Esophagus mucosa (tissue), 1 donor: ENCODE data around the gene VDAC1. TPM values are rescaled to one million over a fixed set of nuclear protein-coding genes. Genes with fewer than 3 reads are reported as not detected.

Experiments used
- ATAC-seq: fragments of 200-7000 bp; cut with Tn5 transposase; one replicate; pipeline ENCODE4 v1.9.1; 2020
- total RNA-seq: library from RNA; stranded (reverse); gene quantifications from one replicate; pipeline ENCODE4 v1.2.4, GENCODE V29; 2023
- donor health status: DM: yes; HTN: yes; CAD: no.

VDAC1 gene
- total RNA-seq, 1 donor from 2014 or later, result 154 TPM

GRCh38 chr5:134024811-134025210 is 20.0 kb upstream of the VDAC1 start:
- ATAC-seq, result no peak

DNA sequence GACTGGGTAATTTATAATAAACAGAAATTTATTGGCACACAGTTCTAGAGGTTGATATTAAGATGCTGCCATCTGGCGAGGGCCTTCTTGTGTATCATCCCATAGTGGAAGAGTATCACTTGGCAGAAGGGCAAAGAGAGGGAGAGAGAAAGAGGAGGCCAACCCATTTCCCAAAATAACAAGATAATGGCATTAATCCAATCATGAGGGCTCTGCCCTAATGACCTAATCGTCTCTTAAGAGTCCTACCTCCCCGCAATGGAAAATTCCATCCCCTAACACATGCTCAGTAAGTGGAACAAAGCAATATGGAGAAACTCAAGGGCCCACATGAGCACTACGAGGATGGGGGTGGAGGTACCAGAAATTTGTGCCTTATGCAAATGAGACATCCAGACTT is 17.6 kb upstream of the VDAC1 start:
- ATAC-seq, result no peak

DNA sequence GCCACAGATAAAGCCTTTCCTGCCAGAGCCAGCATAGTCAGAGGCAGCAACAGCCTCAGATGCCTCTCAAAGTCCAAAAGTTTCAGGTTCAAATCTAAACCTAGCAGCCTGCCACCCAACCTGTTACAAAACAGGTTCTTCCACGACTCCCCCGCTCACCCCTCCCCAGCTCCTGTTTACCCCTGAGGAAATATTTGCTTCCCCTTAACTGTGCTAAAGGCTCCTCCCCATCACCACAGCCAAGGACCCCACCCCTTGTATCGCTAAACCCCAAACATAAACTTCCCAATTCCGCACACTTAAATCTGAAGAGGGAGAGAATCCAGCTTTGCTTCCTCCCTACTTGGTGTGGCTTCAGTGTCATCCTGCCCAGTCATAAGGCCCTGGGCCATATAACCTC is 15.4 kb upstream of the VDAC1 start:
- peak; percentile 60 for ATAC-seq

GRCh38 chr5:134019636-134020035 is 14.9 kb upstream of the VDAC1 start:
- ATAC-seq, result peak; percentile 33

DNA sequence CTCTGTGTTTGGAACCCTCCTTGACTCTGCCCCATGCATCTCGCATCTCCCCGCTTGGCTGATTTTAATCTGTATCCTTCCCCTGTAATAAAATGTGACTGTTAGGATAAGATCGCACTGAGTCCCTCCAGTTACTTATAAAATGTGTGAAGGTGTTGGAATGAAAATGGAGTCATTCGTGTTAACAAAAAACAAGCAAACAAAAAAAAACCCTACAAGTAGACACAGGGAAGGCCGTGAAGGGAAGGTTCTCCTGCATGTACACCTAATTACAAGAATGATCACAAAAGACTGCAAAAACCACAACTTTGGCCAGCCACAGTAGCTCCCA is 14.2 kb upstream of the VDAC1 start:
- ATAC-seq, result no peak

DNA sequence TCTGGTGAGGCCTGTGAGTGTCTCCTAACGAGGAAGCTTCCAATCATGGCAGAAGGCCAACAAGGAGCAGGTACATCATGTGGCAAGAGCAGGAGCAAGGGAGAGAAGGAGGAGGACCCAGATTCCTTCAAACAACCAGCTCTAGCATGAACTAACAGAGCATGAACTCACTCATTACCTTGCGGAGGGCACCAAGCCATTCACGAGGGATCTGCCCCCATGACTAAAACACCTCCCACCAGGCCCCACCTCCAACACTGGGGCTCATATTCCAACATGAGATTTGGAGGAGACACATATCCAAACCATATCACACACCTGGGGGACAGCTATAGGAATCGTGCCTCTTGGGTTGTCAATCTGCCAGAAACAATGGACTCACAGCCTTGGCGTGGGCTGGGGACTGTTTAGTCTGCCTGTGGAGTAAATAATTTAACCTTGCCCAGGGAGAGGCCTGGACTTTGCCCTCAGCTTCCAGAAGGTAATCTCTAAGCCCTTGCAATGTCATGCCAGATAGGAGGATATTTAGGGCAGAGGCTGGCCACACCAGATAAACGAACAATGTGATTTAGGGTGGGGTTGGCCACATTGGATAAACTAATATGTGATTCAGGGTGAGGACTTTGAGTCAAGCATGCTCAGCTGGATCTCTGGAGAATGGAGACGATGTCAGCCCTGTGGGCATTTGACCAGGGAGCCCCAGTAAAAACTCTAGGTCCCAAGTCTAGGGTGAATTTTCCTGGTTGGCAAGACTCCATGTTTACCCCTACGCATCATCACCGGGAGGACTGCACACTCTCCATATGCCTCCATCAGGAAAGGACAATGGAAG is 13.6 kb upstream of the VDAC1 start:
- peak; percentile 70 for ATAC-seq

DNA sequence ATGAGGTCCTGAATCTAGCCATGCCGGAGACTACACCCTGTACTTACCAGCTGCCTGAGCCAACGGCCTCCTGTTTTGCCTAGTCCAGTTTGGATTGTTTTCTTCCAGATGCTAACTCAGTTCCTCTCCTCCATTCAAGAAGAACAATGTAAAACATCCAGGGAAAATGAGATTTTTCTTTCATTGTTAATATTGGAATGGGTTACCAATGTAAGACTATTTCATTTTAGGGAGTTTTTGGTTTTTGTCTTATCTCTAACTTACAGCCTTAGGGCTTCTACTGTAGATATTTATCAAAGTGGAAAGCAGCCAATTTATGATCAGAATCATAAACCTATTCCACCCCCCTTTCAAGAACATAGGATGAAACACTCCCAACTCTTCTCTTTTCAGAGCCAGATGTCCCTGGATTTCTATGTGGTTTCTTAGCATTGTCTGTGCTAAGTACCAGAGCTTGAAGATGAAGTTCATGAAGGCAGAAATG is 3.5 kb upstream of the VDAC1 start:
- no peak for ATAC-seq

DNA sequence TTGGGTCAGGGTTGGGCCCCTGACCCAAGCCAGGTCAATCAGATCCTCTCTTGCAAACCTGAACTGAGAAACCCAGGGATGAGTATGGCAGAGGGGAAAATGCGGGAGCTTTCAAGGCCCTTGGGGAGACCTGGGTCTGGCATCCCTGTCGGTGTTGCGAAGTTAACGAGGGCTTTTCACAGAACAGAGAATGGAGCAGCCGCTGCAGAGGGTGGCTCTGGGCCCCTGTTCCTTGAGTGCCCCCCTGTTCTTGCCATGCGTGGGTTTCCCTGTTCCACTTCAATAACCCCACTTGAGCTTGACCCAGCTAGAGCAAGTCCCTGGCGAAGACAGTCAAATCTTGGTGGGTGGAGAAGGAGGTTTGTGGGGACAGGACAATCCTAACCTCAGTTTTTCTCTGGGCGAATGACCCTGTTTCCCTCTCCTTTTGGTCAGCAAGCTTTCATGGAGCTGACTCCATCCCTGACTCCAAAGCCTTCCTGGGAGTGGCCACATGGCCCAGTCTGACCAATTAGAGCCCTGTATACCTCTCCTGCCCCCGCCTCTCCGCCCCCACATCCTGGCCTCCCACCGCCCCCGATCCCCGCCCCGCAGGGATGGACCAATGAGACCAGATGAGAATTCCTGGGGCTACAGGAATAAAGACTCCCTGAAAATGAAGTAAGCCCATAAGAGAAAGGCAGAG is 2.9 kb upstream of the VDAC1 start:
- no peak for ATAC-seq

GRCh38 chr5:134006115-134006514 is 1.3 kb upstream of the VDAC1 start:
- no peak for ATAC-seq

DNA sequence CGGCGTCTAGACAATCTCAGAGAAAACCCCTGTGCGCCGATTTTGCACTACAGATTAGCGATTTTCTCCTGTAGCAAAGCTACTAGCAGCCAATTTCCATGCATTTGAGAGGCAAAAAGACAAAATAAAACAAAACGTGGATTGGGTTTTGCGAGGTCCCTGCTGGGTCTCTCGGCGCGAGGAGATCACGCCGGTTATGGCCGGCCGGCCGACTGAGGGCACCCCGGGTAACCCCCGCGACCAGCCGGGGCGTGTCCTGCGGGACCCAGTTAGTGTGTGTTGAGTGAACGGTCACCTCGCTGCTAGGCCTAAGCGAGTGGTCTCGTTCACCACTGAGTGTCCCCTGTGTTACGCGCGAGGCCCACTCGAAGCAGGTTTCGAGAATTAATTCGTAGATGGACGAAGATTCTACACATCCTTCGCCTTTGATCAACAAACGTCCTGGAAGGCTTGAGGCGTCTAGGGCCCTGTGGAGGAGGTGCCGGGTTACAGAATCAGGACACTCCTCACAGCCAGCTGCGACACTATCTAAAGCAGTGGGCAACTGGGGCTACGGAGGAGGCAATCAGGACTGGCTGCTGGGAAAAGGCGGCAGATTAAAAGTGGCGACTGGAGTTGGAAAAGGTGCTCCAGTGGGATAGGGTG is 764 bp upstream of the VDAC1 start:
- ATAC-seq, result no peak

- peak; percentile 44 for ATAC-seq
These were observed 754 bp downstream of the VDAC1 start for GRCh38 chr5:134003817-134004625.

DNA sequence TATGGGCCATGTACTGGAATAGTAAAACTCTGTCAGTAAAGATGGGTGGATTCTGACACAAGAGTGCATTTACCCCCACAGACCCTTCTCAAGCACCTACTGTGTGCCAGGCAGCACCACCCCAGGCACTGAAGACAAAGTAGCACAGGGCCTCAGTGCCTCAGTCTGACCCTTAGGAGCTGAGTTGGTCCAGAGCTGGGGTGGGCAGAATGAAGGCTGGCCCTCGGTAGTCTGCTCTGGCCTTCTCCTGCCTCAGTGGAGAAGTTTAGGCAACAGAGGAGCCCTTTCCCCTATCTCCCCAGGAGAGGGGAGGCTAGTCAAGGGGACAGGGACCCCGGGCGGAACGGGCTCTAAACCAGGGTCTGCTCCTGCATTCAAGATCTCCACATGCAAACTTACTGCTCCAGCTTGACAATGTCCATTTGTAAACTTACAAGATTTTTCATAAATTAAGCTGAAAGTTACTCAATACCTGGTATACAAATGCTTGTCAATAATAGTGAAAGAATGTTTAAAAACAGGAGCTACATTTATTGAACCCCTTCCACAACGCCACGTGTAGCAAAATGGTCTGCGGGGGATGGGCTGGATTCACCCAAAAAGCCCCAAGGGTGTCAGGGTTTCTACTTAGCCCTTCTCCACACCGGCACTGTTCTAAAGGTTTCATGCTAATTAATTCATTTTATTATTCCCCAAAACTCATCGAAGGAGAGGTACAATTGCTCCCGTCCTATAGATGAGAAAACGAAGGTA is 1.5 kb downstream of the VDAC1 start:
- no peak for ATAC-seq

GRCh38 chr5:134001938-134002731 is 2.6 kb downstream of the VDAC1 start:
- peak; percentile 10 for ATAC-seq

- no peak for ATAC-seq
These were observed 3.9 kb downstream of the VDAC1 start for GRCh38 chr5:134000696-134001453.

DNA sequence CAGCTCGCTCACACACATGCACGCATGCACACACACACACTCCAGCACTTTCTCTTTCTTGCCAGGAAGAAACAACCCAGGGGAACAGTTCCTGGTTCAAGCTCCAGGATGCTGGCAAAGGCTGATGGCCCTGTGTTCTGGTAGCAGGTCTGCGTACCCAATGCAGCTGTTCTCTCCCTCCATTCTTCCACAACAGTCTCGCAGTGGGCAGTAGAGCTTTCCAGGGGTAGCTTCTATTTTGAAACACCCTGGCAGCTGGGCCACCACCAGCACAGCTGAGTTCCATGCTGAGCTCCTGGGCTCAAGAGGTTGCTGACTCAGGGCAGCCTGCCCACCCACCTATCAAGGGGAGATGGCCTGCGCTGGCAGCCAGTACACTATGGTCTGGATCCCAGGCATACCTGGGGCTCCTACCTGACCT is 4.7 kb downstream of the VDAC1 start:
- ATAC-seq, result no peak

DNA sequence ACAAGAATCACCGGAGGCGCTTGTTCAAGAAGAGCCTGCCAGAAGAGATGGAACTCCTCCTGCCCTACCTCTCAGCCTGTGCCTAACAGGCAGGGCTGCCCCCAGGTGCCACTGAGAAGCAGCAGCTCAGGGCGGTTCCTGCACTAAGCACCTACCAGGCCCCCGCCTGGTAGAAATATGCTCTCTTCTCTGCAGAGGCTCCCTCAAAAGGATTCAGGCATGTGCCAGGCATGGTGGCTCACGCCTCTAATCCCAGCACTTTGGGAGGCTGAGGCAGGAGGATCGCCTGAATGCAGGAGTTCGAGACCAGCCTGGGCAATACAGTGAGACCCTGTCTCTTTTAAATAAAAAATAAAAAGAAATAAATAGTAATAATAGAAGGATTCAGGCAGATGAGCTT is 6.0 kb downstream of the VDAC1 start:
- ATAC-seq, result no peak

GRCh38 chr5:133998042-133998441 is 6.7 kb downstream of the VDAC1 start:
- no peak for ATAC-seq

DNA sequence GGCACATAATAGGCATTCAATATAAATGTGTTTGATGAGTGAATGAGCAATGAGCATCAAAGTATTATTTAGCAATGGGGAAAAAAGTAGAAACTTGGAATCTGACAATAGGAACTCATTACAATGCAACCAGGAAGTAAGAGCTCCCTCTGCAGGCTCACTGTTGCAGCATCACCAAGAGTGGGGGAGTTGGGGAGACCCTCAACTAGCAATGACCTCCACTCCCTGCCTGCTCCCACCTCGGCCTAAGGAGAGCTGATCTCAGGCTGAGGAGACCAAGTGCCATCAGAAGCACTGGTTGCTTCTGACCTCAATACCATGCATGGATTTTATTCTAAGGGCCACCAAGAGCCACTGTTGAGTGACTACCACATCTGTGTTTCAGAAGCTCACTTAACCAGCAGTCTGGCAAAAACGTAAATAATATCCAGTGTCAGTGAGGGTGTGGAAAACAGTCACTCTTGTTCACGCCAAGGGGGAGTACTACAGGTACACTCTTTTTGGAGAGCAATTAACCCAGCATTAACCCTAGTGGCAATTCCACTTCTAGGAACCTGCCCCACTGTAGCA is 8.0 kb downstream of the VDAC1 start:
- no peak for ATAC-seq

DNA sequence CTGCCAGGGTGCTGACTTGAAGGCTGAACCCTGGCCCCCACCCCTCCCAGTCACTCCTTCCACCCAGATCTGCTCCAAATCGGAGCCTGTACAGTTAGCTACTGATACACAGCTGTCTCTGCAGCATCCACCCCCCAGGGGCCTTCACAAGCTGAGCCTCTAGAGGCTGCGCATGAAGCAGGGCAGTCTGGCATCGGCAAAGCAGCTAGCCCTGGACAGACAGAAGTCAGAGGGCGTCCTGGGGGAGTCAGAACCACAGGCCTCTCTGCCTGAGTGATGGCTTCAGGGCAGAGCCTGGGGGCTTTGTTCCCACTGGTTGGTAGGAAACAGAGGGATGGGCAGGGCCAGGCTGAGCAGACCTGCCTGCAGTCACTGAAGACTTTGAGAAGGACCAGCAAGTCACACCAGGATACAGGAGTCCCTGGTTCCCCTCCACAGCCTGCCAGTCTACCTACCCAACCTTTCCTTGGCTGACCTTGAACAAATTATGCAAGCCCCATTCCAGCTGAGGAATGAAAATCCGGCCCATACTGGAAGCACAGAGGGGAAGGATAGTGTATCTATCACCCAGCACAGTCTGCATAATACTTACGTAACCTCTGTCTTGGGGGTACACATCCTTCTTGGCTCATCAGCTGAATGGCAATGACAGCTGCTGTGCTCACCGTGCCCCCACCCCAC is 8.8 kb downstream of the VDAC1 start:
- ATAC-seq, result no peak
